HG03575 (cell line): ENCODE measurements around the gene TTLL11.

Experiments
- ATAC-seq: cut with Tn5 transposase; IDR thresholded peaks from one replicate; pipeline ENCODE4 v1.9.1; 2021; ENCODE audit not compliant: unreplicated experiment, insufficient number of reproducible peaks, low FRiP score; ENCODE audit errors: extremely low read depth

Gene TTLL11

GRCh38 chr9:121778252-121779225 lies 314.6 kb downstream of the TTLL11 start:
- no peak for ATAC-seq

- ATAC-seq, result no peak
Observed at GRCh38 chr9:121776739-121777637, 316.1 kb downstream of the TTLL11 start.

- ATAC-seq, result no peak
Observed at GRCh38 chr9:121776001-121776738, 316.9 kb downstream of the TTLL11 start.

- no peak for ATAC-seq
Observed at GRCh38 chr9:121774715-121775613, 318.1 kb downstream of the TTLL11 start.

DNA sequence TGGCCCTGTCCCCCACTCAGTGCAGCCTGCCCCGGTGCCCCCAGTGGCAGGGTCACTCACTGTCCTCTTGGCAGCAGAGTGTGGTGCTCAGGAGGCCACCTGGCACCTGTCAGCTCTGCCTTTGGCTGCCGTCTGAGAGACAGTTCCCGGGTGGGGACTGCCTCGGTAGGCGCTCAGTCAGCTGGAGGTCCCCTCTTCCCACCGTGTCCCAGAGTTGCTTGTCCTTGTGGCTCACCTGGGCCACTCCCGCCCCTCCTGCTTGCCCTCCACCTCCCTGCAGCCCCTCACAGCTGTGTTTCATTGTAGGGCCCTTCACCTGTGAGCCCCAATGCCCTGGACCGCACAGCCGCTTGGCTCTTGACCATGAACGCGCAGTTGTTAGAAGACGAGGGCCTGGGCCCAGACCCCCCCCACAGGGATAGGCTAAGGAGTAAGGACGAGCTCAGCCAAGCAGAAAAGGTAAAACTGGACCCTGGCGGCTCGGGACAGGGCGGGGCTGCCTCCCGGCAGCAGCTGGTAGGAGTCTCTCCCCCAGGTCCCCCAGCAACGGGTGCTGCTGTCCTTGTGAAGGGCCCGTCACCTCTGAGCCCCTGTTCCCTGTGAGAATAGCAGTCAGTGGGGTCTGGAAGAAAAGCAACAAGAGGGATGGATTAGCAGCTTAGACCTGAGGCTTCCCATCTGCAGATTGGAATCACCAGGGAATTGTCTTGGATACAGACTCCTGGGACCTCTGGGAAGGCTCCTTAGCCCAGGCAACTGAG lies 319.0 kb downstream of the TTLL11 start:
- no peak for ATAC-seq

DNA sequence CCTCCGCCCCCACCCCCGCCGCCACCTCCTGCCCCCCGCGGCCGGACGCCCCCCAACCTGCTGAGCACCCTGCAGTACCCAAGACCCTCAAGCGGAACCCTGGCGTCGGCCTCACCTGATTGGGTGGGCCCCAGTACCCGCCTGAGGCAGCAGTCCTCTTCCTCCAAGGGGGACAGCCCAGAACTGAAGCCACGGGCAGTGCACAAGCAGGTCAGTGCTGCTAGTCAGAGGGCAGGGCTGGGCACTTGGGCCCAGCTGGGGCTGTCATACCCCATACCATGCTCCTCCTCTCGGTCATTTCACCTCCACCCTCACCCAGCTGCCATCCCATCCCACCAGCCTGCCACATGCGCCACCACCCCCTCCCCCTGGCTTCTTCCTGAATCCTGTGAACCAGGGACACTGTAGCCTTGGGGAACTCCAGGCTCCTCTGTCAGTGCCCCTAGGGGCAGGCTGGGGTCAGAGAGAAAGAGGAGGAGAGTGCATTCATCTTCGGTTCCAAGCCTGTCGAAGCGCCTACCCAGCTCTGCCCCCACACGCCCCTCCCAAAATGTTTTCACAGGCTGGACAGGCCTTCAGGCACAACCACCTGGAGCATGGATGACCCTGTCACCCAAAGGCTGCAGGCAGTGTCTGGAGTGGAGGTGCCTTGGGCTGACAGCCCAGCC lies 319.7 kb downstream of the TTLL11 start:
- no peak for ATAC-seq

- no peak for ATAC-seq
Observed at GRCh38 chr9:121772600-121773285, 320.4 kb downstream of the TTLL11 start.
